ENCODE measurements around the gene ZBTB20. TPM values are rescaled to one million over a fixed set of nuclear protein-coding genes. Genes with fewer than 3 reads are reported as not detected.
"Not testable (repeated sequence)": the region's sequence is repeated elsewhere in the genome, so short reads cannot be mapped to it uniquely, and the experiment has no call there.

ZBTB20 gene
- 4.8 and 5.3 TPM in 2 replicates for total RNA-seq (2014; rRNA removed; shearing (Covaris generic))
- polyA plus RNA-seq (2014; cell fraction: nucleus; rRNA removed): 0.05 and 0.10 TPM in 2 replicates

DNA sequence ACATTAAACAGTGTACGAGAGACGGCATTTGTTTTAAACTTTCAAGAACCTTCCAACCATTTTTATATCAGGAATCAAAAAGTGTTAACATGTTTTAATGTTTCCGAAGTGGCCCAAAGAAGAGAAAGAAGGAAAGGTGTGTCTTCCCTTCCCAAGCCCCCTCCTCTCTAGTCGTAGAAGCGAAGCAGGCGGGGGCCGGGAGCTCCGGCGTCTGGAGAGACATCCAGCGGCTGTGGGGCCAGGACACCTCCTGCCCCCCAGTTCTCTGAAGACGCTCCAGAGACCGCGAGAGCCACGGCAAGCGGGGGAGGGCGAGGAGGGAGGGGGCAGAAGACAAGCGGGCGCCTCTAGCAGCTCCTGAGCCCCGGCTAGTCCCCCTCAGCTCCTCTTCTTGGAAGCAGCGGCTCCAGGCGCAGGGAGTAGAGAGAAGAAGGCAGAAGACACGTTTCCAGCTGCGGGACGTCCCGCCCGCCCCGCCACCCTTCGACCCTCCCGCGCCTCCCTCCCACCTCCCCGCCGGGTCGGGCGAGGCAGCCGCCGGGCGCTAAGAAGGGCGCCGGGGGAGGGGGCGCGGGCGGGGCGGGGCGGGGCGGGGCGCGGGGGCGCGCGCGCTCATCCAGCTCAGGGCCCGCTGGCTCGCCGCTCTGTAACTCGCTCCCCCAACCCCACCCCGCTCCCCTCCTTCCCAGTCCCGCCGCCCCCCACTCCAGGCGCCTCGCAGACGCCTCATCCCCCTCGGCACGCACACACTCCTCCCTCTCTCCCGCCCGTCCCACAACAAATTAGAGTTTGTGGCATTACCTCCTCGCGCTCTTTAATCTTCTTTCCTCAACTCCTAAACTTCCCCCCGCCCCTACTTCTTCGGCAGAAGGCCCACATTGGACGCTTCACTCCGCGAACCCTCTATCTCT lies at the start of gene ZBTB20:
ZBTB20 (minus strand) TSS at position 871 of the 911 bp plus-strand sequence.
- DNase-seq (ENCODE audit: extremely low read depth, low read depth): peak; percentile 36

GRCh38 chr3:115194476-115194875 lies 47.4 kb upstream of the ZBTB20 start:
- no peak for DNase-seq (ENCODE audit: extremely low read depth, low read depth)

- DNase-seq (ENCODE audit: extremely low read depth, low read depth): no peak
These were observed 43.7 kb upstream of the ZBTB20 start for GRCh38 chr3:115190747-115191146.

- no peak for DNase-seq (ENCODE audit: extremely low read depth, low read depth)
These were observed 40.2 kb upstream of the ZBTB20 start for GRCh38 chr3:115187149-115187757.

- no peak for DNase-seq (ENCODE audit: extremely low read depth, low read depth)
These were observed 39.5 kb upstream of the ZBTB20 start for GRCh38 chr3:115186351-115187148.

DNA sequence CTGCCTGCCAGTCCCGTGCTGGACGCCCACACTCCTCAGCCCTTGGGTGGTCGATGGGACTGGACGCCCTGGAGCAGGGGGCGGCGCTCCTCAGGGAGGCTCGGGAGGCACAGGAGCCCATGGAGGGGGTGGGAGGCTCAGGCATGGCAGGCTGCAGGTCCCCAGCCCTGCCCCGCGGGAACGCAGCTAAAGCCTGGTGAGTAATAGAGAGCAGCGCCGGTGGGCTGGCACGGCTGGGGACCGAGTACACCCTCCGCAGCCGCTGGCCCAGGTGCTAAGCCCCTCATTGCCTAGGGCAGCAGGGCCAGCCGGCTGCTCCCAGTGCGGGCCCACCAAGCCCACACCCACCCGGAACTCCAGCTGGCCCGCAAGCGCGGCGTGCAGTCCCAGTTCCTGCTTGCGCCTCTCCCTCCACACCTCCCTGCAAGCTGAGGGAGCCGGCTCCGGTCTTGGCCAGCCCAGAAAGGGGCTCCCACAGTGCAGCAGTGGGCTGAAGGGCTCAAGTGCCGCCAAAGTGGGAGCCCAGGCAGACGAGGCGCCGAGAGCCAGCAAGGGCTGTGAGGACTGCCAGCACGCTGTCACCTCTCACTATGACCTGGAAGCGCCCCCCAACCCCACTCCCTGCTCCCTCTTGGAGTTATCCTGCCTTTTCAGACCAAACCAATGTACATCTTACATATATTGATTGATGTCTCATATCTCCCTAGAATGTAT lies 37.9 kb upstream of the ZBTB20 start:
- not testable (repeated sequence) for DNase-seq (ENCODE audit: extremely low read depth, low read depth)

DNA sequence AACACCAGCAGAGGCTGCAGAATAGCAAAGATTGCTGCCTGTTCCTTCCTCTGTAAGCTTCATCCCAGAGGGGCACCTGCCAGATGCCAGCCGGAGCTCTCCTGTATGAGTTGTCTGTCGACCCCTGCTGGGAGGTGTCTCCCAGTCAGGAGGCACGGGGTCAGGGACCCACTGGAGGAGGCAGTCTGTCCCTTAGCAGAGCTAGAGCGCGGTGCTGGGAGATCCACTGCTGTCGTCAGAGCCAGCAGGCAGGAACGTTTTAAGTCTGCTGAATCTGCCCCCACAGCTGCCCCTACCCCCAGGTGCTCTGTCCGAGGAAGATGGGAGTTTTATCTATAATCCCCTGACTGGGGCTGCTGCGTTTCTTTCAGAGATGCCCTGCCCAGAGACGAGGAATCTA lies 31.8 kb upstream of the ZBTB20 start:
- DNase-seq (ENCODE audit: extremely low read depth, low read depth): not testable (repeated sequence)

GRCh38 chr3:115169808-115170207 lies 22.7 kb upstream of the ZBTB20 start:
- DNase-seq (ENCODE audit: extremely low read depth, low read depth): no peak

- DNase-seq (ENCODE audit: extremely low read depth, low read depth): no peak
These were observed 18.6 kb upstream of the ZBTB20 start for GRCh38 chr3:115165701-115166100.

DNA sequence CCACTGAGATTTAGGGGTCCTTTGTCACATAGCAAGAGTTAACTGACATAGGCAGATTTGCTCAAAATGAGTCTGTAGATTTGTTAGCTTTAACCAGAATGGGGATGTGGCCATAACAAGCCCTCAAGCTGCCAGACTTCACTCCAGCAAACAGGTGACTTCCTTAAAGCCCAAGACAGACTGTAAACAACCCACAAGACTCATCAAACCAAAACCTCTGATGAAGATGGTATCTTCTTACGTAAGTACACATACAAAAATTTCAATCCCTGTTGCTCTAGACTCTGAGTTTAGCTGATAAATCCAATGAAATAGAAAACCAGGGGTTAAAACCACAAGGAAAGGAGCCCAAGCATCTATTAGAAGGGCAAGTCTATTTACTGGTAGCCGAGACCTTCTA lies 18.2 kb upstream of the ZBTB20 start:
- no peak for DNase-seq (ENCODE audit: extremely low read depth, low read depth)

DNA sequence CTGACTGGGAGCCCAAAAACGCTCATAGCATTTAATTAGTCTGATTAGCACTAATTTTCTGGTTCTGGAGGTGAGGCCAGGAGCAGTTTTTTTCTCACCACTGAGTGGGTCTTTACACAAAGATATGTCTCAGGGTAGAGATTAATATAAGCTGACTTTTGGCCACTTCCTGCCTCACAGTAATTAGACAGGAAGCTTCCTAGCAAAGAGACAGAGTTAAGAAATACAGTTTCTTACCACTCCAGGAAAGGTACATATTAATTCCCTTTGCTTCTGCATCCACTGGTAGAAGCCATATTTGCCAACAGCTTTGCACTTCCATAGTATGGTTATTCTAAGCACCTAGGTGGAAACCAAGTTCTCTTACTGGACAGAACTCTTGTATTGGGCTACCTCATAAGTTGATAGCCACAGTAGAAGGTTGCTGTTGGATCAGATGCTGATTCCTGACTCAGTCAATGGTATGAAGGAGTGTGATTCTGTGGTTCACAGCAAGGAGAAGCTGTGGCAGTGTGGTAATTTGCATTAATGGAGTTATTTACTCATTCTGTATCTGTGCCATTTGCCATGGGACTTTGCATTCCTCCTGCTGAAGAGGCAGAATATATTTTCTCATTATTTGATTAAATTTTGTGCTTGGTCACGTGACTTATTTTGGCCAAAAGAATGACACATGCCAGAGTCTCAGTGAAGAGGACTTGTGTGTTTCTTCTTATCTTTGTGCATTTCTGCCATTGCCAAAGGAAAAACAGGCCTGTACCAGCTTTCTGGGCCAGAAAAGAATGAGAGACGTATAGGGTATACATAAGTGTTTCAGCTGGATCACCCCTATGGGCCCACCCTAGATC lies 17.5 kb upstream of the ZBTB20 start:
- no peak for DNase-seq (ENCODE audit: extremely low read depth, low read depth)

- no peak for DNase-seq (ENCODE audit: extremely low read depth, low read depth)
These were observed 15.7 kb upstream of the ZBTB20 start for GRCh38 chr3:115162759-115163158.

- DNase-seq (ENCODE audit: extremely low read depth, low read depth): no peak
These were observed 14.8 kb upstream of the ZBTB20 start for GRCh38 chr3:115161866-115162265.

- DNase-seq (ENCODE audit: extremely low read depth, low read depth): no peak
These were observed 14.2 kb upstream of the ZBTB20 start for GRCh38 chr3:115161168-115161834.

DNA sequence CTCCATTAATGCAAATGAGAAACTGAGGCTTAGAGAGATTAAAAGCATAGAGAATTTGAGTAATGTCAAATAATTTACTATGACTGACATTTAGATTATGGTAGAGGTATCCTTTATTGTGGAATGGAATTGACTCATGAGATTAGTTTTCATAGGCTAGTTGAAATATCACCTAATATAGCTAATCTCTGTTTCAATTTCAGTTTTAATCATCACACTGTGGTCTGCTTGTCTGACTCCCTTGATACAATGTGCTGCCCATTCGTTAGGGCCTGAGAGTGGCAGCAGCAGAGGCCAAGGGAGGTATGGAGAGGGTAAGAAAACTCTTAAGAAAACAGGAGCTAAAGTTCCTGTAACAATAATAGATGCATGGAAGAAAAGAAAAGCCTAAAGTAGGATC lies 13.2 kb upstream of the ZBTB20 start:
- DNase-seq (ENCODE audit: extremely low read depth, low read depth): no peak

- DNase-seq (ENCODE audit: extremely low read depth, low read depth): no peak
These were observed 9.1 kb upstream of the ZBTB20 start for GRCh38 chr3:115156046-115156654.

GRCh38 chr3:115154611-115155010 lies 7.5 kb upstream of the ZBTB20 start:
- no peak for DNase-seq (ENCODE audit: extremely low read depth, low read depth)

- DNase-seq (ENCODE audit: extremely low read depth, low read depth): no peak
These were observed 4.8 kb upstream of the ZBTB20 start for GRCh38 chr3:115151921-115152320.

All from NCI-H460 (cell line).